ENCODE measurements around the gene CHI3L2. TPM values are rescaled to one million over a fixed set of nuclear protein-coding genes. Genes with fewer than 3 reads are reported as not detected.

CHI3L2 gene
- total RNA-seq, 1 experiment from 2014 or later, result 0.53 TPM

DNA sequence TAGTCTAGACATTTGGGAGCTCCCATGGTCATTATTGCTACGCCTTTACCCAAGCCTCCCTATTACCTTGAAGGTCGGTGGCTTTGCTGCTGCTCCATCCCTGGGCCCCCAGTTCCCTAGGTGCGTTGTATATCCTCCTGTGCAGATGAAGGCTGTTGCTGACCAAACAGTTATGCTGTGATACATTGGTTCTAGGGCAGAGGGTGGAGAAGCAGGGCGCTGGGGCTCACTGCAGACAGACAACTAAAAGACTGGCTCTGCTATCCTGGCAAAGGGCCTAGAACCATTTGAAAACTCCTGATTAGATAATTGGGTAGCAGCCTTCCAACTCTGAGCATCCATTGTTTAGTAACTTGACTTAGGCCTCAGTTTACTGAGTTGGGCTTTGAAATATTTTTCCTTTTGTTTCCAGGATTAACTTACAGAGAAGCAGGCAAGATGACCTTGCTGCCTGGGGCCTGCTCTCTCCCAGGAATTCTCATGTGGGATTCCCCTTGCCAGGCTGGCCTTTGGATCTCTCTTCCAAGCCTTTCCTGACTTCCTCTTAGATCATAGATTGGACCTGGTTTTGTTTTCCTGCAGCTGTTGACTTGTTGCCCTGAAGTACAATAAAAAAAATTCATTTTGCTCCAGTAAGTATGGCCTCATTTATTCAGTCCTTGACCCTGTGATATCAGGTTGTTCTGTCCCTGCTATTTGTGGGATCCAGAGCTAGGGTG is 15.5 kb downstream of the CHI3L2 start:
- no peak overlapping the region for H3K27ac ChIP-seq
- no peaks in the 10 kb centered on the region for H3K9me3 ChIP-seq (replicated peaks)
- no peaks in the 10 kb centered on the region for H3K27me3 ChIP-seq
- H3K4me3 ChIP-seq, result no peak overlapping the region
- no peak for DNase-seq
- no peaks in the 10 kb centered on the region for H3K36me3 ChIP-seq
- no peaks in the 10 kb centered on the region for H3K4me1 ChIP-seq

DNA sequence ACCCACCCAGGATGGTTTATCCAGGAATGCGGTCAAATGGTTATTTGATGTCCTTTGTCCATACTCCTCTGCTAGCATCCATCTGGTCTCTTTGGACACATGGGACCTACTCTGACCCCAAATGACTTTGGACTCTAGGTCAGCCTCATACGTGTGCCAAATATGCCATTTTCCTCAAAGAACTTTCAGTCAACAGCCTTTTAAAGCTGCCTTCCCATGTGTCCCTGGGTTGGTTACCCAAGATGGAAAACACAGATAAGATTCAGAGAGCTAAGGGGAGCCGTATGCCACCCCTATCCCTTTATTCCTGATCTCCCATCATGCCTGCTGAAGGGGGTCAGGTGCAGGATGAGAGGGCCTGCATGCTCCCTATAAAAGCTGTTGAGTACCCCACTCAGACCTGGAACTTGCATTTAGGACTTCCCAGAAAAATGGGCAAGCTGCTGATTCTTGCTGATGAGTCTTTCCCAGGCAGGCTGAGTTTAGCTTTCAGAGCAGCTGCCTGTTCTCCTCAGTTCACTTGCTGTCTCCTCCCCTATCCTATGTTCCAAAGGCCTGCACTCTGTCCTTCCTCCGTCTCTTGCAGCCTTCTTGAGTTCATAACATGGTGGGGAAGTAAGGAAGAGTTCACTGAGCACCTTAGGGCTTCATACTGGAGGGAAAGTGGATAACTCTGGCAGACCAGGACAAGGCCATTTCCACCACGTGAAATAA is 19.8 kb downstream of the CHI3L2 start:
- Histone ChIP-seq H3K36me3 (no peaks in the 10 kb centered on the region), H3K4me1 (no peaks in the 10 kb centered on the region), H3K27ac (no peak overlapping the region), H3K4me3 (no peak overlapping the region), H3K9me3 (replicated peaks) (no peaks in the 10 kb centered on the region), H3K27me3 (peaks cover 4% of the 10 kb centered on the region)
- no peak for DNase-seq

DNA sequence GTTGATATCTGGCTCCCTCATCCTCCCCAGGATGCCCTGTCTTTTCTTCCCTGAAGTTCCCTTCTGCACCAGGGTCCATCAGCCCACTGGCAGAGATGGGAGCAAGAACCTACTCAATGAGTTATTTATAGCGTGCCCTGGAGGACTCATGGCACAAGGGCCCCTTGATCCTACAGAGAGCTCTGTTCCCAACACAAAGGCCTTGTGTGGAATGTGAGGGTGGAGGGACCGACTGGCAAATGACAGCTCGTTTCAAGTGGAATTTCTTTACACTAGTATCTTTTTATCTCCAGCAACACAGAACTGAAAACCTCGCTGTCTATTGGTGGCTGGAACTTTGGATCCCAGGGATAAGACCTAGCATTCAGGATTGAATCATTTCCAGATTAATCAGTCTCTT is 22.4 kb downstream of the CHI3L2 start:
- Histone ChIP-seq H3K27me3 (peaks cover 4% of the 10 kb centered on the region), H3K9me3 (replicated peaks) (no peaks in the 10 kb centered on the region), H3K27ac (no peak overlapping the region), H3K4me1 (no peaks in the 10 kb centered on the region), H3K36me3 (no peaks in the 10 kb centered on the region), H3K4me3 (no peak overlapping the region)
- DNase-seq, result no peak

DNA sequence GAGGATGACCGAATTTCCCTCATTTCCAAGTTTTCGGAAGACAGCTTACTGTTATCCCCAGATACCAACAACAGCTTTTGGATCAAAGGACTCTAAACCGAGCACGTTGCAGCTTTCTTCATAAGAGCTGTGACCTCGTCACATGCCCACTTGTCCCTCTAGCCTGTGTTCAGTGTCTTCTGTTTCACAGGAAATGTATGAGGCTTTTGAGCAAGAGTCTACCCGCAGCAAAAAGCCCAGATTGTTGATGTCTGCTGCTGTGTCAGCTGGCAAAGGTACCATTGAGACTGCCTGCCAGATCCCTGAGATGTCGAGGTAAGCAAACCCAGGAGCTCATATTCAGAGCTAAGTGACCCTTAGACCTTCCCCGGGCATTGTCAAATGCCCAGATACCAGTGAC is 24.1 kb downstream of the CHI3L2 start:
- no peak for DNase-seq
- no peaks in the 10 kb centered on the region for H3K4me1 ChIP-seq
- H3K27ac ChIP-seq, result no peak overlapping the region
- no peak overlapping the region for H3K4me3 ChIP-seq
- H3K36me3 ChIP-seq, result no peaks in the 10 kb centered on the region
- H3K27me3 ChIP-seq, result peaks cover 4% of the 10 kb centered on the region
- H3K9me3 ChIP-seq (replicated peaks), result no peaks in the 10 kb centered on the region

DNA sequence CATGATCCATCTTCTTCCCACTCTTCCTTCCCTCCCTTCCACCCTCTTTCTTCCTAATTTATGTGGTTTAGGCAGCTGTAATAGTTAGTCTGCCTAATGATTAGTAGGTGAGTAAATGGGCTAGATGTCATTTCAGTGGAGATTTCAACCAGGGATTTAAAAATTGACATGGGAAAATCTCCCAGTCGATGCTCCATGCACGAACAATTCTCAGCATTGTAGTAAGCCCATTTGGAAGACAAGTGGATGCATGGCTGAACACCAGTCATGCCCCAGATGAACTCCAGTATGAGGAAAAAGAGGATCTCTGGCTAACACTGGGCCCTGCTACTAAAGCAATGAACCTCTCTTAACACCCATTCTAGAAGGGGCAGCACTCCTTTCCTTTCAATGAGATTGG is 25.3 kb downstream of the CHI3L2 start:
- H3K9me3 ChIP-seq (replicated peaks), result no peaks in the 10 kb centered on the region
- no peak overlapping the region for H3K4me3 ChIP-seq
- no peak for DNase-seq
- H3K27me3 ChIP-seq, result peaks cover 4% of the 10 kb centered on the region
- H3K4me1 ChIP-seq, result no peaks in the 10 kb centered on the region
- no peak overlapping the region for H3K27ac ChIP-seq
- H3K36me3 ChIP-seq, result no peaks in the 10 kb centered on the region

DNA sequence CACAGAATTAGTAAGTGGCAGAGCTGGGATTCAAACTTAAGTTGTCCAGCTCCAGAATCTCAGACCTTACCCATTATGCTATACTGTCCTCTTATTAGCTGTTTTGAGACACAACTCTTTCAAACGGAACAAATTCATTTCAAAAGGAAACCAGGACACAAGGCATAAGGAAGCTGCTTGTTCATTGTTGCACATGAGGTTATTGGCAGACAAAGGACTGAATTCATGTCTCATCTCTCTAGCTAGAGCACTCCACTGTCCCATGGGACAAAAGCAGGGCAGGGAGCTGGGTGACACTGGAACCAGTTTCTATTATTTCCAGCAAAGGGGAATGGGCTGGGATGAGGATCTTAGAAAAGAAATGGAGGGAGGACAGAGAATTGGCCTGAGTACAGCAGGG is 26.4 kb downstream of the CHI3L2 start:
- H3K4me1 ChIP-seq, result no peaks in the 10 kb centered on the region
- no peak for DNase-seq
- H3K4me3 ChIP-seq, result no peak overlapping the region
- H3K27ac ChIP-seq, result no peak overlapping the region
- H3K27me3 ChIP-seq, result peaks cover 4% of the 10 kb centered on the region
- H3K9me3 ChIP-seq (replicated peaks), result no peaks in the 10 kb centered on the region
- H3K36me3 ChIP-seq, result no peaks in the 10 kb centered on the region

DNA sequence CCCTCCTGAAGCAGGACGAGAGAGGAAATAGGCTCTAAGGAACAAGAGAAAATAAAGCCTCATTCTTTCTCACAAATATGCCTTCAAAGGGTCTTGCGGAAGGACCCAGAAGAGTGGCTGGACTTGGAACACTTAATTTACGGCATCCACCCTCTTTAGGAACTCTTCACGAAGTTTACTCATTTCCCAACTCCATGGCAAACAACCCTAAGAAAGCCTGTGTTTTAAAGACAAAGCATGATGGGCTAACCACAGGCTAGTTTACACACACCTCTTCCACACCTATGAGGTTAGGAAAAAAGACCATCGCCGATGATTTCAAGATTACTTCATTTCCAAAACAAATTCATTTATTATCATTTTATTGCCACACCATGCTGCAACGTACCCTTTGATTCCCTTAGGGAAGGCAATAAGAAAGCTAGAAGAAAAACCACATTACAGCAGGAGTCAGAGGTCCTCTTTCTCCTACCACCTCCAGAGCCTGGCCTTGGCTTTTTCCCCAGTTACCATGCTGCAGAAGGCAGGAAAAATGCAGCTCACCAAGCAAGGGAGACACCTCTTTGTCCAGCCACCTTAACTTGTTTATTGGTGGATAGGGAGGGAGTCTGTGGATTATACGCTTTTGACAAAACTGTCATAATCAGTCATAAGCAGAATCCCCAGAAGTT is 29.6 kb downstream of the CHI3L2 start:
- no peaks in the 10 kb centered on the region for H3K36me3 ChIP-seq
- H3K4me1 ChIP-seq, result no peaks in the 10 kb centered on the region
- H3K9me3 ChIP-seq (replicated peaks), result no peaks in the 10 kb centered on the region
- H3K4me3 ChIP-seq, result no peak overlapping the region
- no peak overlapping the region for H3K27ac ChIP-seq
- no peak for DNase-seq
- H3K27me3 ChIP-seq, result no peaks in the 10 kb centered on the region

DNA sequence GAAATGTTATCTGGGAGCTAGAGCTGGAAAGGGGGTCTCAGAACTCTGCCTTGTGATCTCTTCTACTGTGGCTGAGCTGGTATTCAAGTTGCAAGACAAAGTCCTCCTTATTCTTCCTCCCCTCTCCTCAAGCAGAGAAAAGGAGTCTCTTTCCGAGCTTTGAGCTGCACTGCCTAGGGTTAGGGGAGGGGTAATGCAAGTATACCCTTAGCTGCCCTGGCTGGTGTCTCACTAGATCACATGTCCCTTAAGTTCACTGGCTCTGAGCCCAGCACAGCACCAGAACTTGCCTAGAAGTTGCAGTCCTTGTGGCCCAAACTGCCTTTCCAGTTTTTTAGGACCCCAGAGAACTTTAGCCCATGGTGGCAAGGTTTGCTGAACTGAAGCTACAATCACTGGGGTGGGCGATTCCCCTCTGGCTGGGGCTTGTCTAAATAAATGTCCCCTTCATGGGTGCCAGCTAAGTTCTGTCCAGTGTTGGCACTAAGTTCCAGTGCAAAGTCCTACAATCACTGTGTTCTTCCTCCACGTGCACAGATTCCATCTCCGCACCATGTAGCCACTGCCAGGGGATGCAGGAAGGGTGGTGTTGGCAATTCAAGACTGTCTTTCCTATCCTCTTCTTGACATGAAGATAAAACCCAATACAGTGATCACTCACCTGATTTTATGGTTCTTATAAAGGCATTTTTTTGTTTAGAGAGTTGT is 40.4 kb downstream of the CHI3L2 start:
- Histone ChIP-seq H3K27me3 (0 out of 2 replicates have a peak, but pooled peaks cover 2% of the 10 kb centered on the region), H3K36me3 (no peaks in the 10 kb centered on the region), H3K27ac (no peak overlapping the region), H3K4me3 (no peak overlapping the region), H3K9me3 (replicated peaks) (0 out of 2 replicates have a peak, but pooled peaks cover 3% of the 10 kb centered on the region), H3K4me1 (no peaks in the 10 kb centered on the region)
- DNase-seq, result no peak

DNA sequence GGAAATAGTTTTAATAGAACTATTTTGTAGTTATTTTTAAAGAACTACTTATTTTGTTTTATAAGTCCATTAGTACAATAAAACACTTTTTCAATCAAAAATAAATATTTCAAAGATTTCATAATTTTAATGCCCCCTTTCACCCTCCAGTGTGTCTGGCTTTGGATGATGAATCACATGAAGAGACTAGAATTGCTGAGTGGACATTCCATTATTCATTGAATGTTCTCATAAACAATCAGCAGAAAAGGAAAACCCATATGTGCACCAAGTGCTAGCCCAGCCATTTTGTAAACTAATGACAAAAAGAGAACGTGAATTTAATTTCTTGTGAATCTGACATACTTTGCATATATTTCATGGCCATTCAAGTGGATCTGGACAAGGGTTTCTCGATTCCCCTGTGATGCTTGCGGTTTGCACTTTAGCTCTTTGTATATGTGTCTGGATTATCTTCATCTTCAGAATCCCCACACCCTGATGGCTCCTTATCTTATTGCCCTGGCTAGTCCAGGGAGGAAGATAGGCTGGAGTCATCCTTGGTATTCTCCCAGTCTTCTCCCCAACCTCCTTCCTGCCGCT is 42.4 kb downstream of the CHI3L2 start:
- H3K4me1 ChIP-seq, result no peaks in the 10 kb centered on the region
- no peaks in the 10 kb centered on the region for H3K27me3 ChIP-seq
- no peak overlapping the region for H3K27ac ChIP-seq
- no peak for DNase-seq
- H3K9me3 ChIP-seq (replicated peaks), result 0 out of 2 replicates have a peak, but pooled peaks cover 3% of the 10 kb centered on the region
- no peaks in the 10 kb centered on the region for H3K36me3 ChIP-seq
- no peak overlapping the region for H3K4me3 ChIP-seq

DNA sequence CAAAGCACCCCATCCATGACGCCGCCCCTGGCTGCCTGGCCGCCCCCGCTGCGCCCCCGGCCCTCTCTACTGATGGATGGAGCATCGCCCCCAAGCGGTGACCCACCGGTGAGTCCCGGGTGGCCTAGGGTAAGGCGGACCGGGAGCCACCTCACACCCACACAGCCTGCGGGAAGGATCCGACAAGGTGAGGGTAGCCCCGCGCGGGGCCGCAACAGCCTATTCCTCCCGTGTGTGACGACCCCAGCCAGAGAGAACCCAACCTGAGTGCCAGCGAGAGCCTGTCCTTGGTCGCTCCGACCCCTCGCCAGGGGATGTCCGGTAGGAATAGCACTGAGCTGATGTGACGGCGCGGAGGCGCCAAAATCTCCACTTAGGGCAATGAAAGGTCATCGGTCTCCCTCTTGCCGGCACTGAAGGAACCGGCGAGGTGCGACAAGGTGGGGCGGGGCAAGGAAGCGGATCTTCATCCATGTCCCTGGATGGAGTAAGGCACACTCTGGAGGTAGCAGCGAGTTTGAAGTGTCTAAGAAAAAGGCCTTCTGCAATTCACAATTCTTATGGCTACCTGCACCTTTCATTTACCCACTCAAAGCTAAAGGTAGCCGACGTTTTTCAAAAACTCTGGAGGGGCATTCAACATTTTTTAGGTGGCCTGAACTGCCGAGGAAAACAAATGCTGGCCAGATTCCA is 43.4 kb downstream of the CHI3L2 start:
- no peaks in the 10 kb centered on the region for H3K36me3 ChIP-seq
- H3K4me1 ChIP-seq, result no peaks in the 10 kb centered on the region
- 0 out of 2 replicates have a peak, but pooled peaks cover 3% of the 10 kb centered on the region for H3K9me3 ChIP-seq (replicated peaks)
- no peaks in the 10 kb centered on the region for H3K27me3 ChIP-seq
- H3K4me3 ChIP-seq, result no peak overlapping the region
- no peak overlapping the region for H3K27ac ChIP-seq
- no peak for DNase-seq

DNA sequence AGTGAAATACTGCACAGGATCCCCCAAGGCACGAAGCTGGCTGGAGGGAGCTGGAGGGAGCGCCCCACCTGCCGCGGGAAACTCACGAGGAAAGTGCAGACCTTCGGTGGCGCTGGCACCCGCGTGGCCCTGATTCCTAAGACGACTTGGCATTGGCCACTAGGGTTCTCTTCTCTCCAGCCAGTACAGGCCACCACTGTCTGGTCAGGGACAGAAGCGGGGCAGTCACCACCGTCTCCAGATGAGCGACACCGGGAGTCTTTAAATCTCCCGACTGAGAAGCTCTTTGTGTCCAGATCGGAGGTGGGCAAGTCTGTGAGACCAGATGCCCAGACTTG is 43.9 kb downstream of the CHI3L2 start:
- H3K27me3 ChIP-seq, result no peaks in the 10 kb centered on the region

DNA sequence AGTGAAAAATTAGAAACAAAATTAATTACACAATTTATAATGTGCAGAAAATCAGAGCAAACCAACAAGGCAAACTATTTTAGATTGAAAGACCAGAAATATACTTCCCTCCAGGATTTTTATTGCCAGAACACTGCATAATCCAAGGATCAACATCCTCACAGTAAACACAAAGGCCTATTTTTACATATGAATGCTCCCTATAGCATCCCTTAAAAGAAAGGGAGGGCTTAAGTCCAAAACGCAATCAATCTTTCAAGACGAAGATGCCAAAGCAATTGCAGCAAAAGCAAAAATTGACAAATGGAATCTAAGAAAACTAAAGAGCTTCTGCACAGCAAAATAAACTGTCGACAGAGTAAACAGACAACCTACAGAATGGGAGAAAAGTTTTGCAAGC is 44.6 kb downstream of the CHI3L2 start:
- Histone ChIP-seq H3K36me3 (no peaks in the 10 kb centered on the region), H3K27ac (no peak overlapping the region), H3K27me3 (no peaks in the 10 kb centered on the region), H3K9me3 (replicated peaks) (0 out of 2 replicates have a peak, but pooled peaks cover 3% of the 10 kb centered on the region), H3K4me3 (no peak overlapping the region), H3K4me1 (no peaks in the 10 kb centered on the region)
- DNase-seq, result no peak

More for the DNA sequence above, 43.9 kb downstream of the CHI3L2 start:
- H3K4me1 ChIP-seq, result no peaks in the 10 kb centered on the region
- H3K36me3 ChIP-seq, result no peaks in the 10 kb centered on the region
- no peak overlapping the region for H3K4me3 ChIP-seq
- DNase-seq, result no peak
- no peak overlapping the region for H3K27ac ChIP-seq
- H3K9me3 ChIP-seq (replicated peaks), result 0 out of 2 replicates have a peak, but pooled peaks cover 3% of the 10 kb centered on the region

DNA sequence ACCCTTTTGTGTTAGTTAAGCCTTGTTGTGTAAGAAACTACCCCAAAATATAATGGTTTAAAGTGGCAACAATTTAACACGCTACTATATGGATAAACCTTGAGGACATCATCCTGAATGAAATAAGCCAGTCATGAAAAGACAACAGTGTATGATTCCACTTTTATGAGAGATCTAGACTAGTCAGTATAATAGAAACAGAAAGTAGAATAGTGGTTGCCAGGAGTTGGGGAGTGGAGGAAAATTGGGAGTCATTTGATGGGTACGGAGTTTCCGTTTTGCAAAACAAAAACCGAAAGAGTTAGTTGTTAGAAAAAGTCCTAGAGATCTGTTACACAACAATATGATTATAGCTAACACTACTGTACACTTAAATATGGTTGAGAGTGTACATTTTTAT is 47.1 kb downstream of the CHI3L2 start:
- DNase-seq, result no peak
- H3K27ac ChIP-seq, result no peak overlapping the region
- H3K4me3 ChIP-seq, result no peak overlapping the region
- no peaks in the 10 kb centered on the region for H3K36me3 ChIP-seq
- no peaks in the 10 kb centered on the region for H3K4me1 ChIP-seq
- no peaks in the 10 kb centered on the region for H3K27me3 ChIP-seq
- 0 out of 2 replicates have a peak, but pooled peaks cover 3% of the 10 kb centered on the region for H3K9me3 ChIP-seq (replicated peaks)

DNA sequence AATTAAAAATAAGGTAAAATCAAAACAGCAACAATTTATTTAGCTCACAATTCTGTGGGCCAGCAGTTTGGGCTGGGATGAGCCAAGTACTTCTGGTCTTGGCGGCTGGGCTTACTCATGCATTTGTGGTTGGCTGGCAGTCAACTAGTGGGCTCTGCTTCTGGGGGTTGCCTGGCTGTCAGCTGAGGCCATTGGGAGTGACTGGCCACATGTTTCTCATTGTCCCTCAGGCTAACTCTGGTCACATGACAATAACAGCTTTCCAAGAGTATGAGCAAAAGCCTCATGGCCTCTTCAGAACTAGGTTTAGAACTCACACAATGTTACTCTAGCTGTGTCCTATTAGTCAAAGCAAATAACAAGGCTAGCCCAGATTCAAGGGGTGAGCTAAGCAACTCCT is 47.6 kb downstream of the CHI3L2 start:
- DNase-seq, result peak; percentile 21 to 37
- Histone ChIP-seq H3K9me3 (replicated peaks) (0 out of 2 replicates have a peak, but pooled peaks cover 3% of the 10 kb centered on the region), H3K27ac (no peak overlapping the region), H3K4me3 (no peak overlapping the region), H3K36me3 (no peaks in the 10 kb centered on the region), H3K27me3 (no peaks in the 10 kb centered on the region), H3K4me1 (no peaks in the 10 kb centered on the region)

Data from SJCRH30 (cell line).